Activated CD8-positive, alpha-beta memory T cell treated with anti-CD3 and anti-CD28 coated beads for 1 hour (primary cell): ENCODE results near the gene TMEM209.
"Not testable (repeated sequence)": the region's sequence is repeated elsewhere in the genome, so short reads cannot be mapped to it uniquely, and the experiment has no call there.

Experiments used
- DNase-seq, 2 donors: peaks; one replicate each; pipeline ENCODE4 v3.0.0-alpha.2; 2020; ENCODE audit warnings: low read depth in 1 of 2; ENCODE audit errors: extremely low read depth in 1 of 2

Gene TMEM209

GRCh38 chr7:130174237-130174959, 30.8 kb downstream of the TMEM209 start:
- no peak for DNase-seq

- no peak for DNase-seq
These were observed 43.0 kb downstream of the TMEM209 start for GRCh38 chr7:130162196-130162595.

GRCh38 chr7:130160455-130160854, 44.8 kb downstream of the TMEM209 start:
- no peak for DNase-seq

- no peak for DNase-seq
These were observed 45.2 kb downstream of the TMEM209 start for GRCh38 chr7:130160023-130160422.

- DNase-seq, result no peak
These were observed 47.5 kb downstream of the TMEM209 start for GRCh38 chr7:130157700-130158099.

GRCh38 chr7:130156140-130156539, 49.1 kb downstream of the TMEM209 start:
- no peak for DNase-seq

- DNase-seq, result no peak
These were observed 50.5 kb downstream of the TMEM209 start for GRCh38 chr7:130154501-130155317.

GRCh38 chr7:130154131-130154500, 51.1 kb downstream of the TMEM209 start:
- DNase-seq, result no peak

- no peak for DNase-seq
These were observed 51.8 kb downstream of the TMEM209 start for GRCh38 chr7:130153211-130153908.

- DNase-seq, result no peak
These were observed 52.6 kb downstream of the TMEM209 start for GRCh38 chr7:130152493-130153210.

GRCh38 chr7:130151591-130152492, 53.4 kb downstream of the TMEM209 start:
- peak in 1 of 2 donors; percentile 9 for DNase-seq

- no peak for DNase-seq
These were observed 54.6 kb downstream of the TMEM209 start for GRCh38 chr7:130150587-130150986.

GRCh38 chr7:130149281-130150139, 55.7 kb downstream of the TMEM209 start:
- DNase-seq, result no peak

GRCh38 chr7:130148561-130148960, 56.6 kb downstream of the TMEM209 start:
- DNase-seq, result no peak

- DNase-seq, result no peak
These were observed 57.4 kb downstream of the TMEM209 start for GRCh38 chr7:130147710-130148325.

GRCh38 chr7:130146693-130147405, 58.4 kb downstream of the TMEM209 start:
- no peak for DNase-seq

GRCh38 chr7:130146142-130146541, 59.1 kb downstream of the TMEM209 start:
- not testable (repeated sequence) for DNase-seq
